K562 (cell line): ENCODE data around the gene NYNRIN. TPM values are rescaled to one million over a fixed set of nuclear protein-coding genes. Genes with fewer than 3 reads are reported as not detected.

Experiments used
- ARHGAP35 ChIP-seq: fragments of 450-650 bp; IDR thresholded peaks from 2 replicates; pipeline ENCODE4 v1.6.1; 2018; ENCODE audit not compliant: partially characterized antibody
- EGR1 ChIP-seq: fragments of 450-650 bp; conservative IDR thresholded peaks from 2 replicates; pipeline ENCODE4 v1.6.1; 2017; ENCODE audit warnings: mild to moderate bottlenecking
- EHMT2 ChIP-seq: fragments of 450-650 bp; IDR thresholded peaks from 2 replicates; pipeline ENCODE4 v1.6.1; 2018; ENCODE audit warnings: antibody characterized with exemption
- FOXJ2 ChIP-seq: fragments of 200-800 bp; sonication (Bioruptor generic); IDR thresholded peaks from 2 replicates; pipeline ENCODE4 v1.6.1; 2016; ENCODE audit warnings: missing genetic modification characterization, missing compliant biosample characterization
- GATAD2A ChIP-seq: fragments of 450-650 bp; IDR thresholded peaks from 2 replicates; pipeline ENCODE4 v1.6.1; 2017
- GATAD2B ChIP-seq: fragments of 450-650 bp; IDR thresholded peaks from 2 replicates; pipeline ENCODE4 v1.6.1; 2017; ENCODE audit warnings: mild to moderate bottlenecking, borderline replicate concordance
- HNRNPLL ChIP-seq: fragments of 200-400 bp; formaldehyde crosslinking; IDR thresholded peaks from 2 replicates; pipeline ENCODE4 v1.6.1; 2017; ENCODE audit warnings: low read length, low read depth, mild to moderate bottlenecking; ENCODE audit not compliant: poor library complexity, severe bottlenecking
- HOXB6 ChIP-seq: fragments of 250-450 bp; sonication (Bioruptor Pico); IDR thresholded peaks from 2 replicates; pipeline ENCODE4 v1.5.1; 2022; ENCODE audit warnings: mild to moderate bottlenecking, borderline replicate concordance
- IFI16 ChIP-seq: fragments of 250-450 bp; sonication (Bioruptor Pico); IDR thresholded peaks from 2 replicates; pipeline ENCODE4 v2.1.2; 2022; ENCODE audit warnings: mild to moderate bottlenecking, inconsistent platforms
- KDM2B ChIP-seq: fragments of 250-450 bp; sonication (Bioruptor Pico); IDR thresholded peaks from 2 replicates; pipeline ENCODE4 v1.8.0; 2021; ENCODE audit warnings: mild to moderate bottlenecking, moderate library complexity
- MCM7 ChIP-seq, 2 experiments: fragments of 450-650 bp; IDR thresholded peaks; 2 replicates each; pipeline ENCODE4 v1.6.1; 2016 to 2018
- NFRKB ChIP-seq: fragments of 450-650 bp; IDR thresholded peaks from 2 replicates; pipeline ENCODE4 v1.6.1; 2016; ENCODE audit warnings: low read depth
- NFXL1 ChIP-seq: fragments of 450-650 bp; formaldehyde crosslinking; IDR thresholded peaks from 2 replicates; pipeline ENCODE4 v1.4.0; 2021; ENCODE audit warnings: mild to moderate bottlenecking
- POLR2B ChIP-seq: fragments of 450-650 bp; IDR thresholded peaks from 2 replicates; pipeline ENCODE4 v1.6.1; 2018; ENCODE audit warnings: low read depth; ENCODE audit not compliant: partially characterized antibody
- TRIM24 ChIP-seq, 2 experiments: fragments of 450-650 bp; IDR thresholded peaks; 2 replicates each; pipeline ENCODE4 v1.6.1; 2016
- ZNF124 ChIP-seq: sonication (generic); formaldehyde crosslinking; IDR thresholded peaks from 2 replicates; pipeline ENCODE4 v1.8.1; 2022; ENCODE audit warnings: missing genetic modification reagents
- ZNF184 ChIP-seq: sonication (generic); formaldehyde crosslinking; IDR thresholded peaks from 2 replicates; pipeline ENCODE4 v1.5.0; 2020; ENCODE audit warnings: missing genetic modification reagents
- ZNF347 ChIP-seq: fragments of 450-650 bp; formaldehyde crosslinking; IDR thresholded peaks from 2 replicates; pipeline ENCODE4 v1.4.0; 2020; ENCODE audit warnings: low read depth, mild to moderate bottlenecking, moderate library complexity
- ZNF408 ChIP-seq: fragments of 250-450 bp; sonication (Bioruptor Pico); IDR thresholded peaks from 2 replicates; pipeline ENCODE4 v1.4.0; 2020; ENCODE audit warnings: low read depth, mild to moderate bottlenecking, moderate library complexity
- ZNF79 ChIP-seq: fragments of 250-450 bp; sonication (Bioruptor Pico); IDR thresholded peaks from 2 replicates; pipeline ENCODE4 v1.4.0; 2020; ENCODE audit warnings: low read depth, mild to moderate bottlenecking, moderate library complexity
- polyA plus RNA-seq, 8 experiments: library from polyadenylated mRNA; depleted of rRNA in 4 of 8; stranded (reverse) in 5 of 8; unstranded in 3 of 8; fragments of >200 nt; fragmentation: Nextera tagmentation in 2 of 8; fragmentation: Illumina TruSeq in 1 of 8; extraction: Ambion mirVana in 2 of 8; extraction: Trizol in 1 of 8; gene quantifications; 2 replicates each; pipeline versions ENCODE4 v1.2.1 to v1.2.3, GENCODE V29; 2011 to 2014; ENCODE audit warnings: inconsistent platforms in 1 of 8, missing spikeins in 1 of 8
- total RNA-seq, 7 experiments: library from RNA; depleted of rRNA in 6 of 7; stranded (reverse); fragments of >200 nt in 6 of 7; fragmentation: Illumina TruSeq in 2 of 7; extraction: Trizol in 2 of 7; gene quantifications; 2 replicates each; pipeline versions ENCODE4 v1.2.1 to v1.2.3, GENCODE V29; 2011 to 2021; ENCODE audit warnings: low replicate concordance in 1 of 7
- TF ChIP-seq, protein P1 (sequence below): fragments of 250-450 bp; sonication (Bioruptor Pico); IDR thresholded peaks from 2 replicates; pipeline ENCODE4 v1.8.0; 2021; ENCODE audit warnings: moderate library complexity, mild to moderate bottlenecking, inconsistent platforms
- TF ChIP-seq, protein P2 (sequence below): fragments of 250-450 bp; sonication (Bioruptor Pico); IDR thresholded peaks from 2 replicates; pipeline ENCODE4 v1.4.0; 2020; ENCODE audit warnings: mild to moderate bottlenecking, moderate library complexity
- TF ChIP-seq, protein P3 (sequence below), 2 experiments: fragments of 450-650 bp in 1 of 2; sonication (generic) in 1 of 2; formaldehyde crosslinking; conservative IDR thresholded peaks; 2 replicates each; pipeline versions ENCODE4 v1.4.0 to v1.8.1; 2020 to 2022; ENCODE audit warnings: mild to moderate bottlenecking in 1 of 2, missing genetic modification reagents in 1 of 2
- TF ChIP-seq, protein P4 (sequence below): fragments of 450-650 bp; IDR thresholded peaks from 2 replicates; pipeline ENCODE4 v1.6.1; 2016; ENCODE audit warnings: borderline replicate concordance

NYNRIN gene
- total and polyA plus RNA-seq, 9 of the 15 experiments (the other 6 are each of a cell fraction or from before 2014, with no cell fraction given), result 0.04 to 1.2 (median 0.28) TPM

DNA sequence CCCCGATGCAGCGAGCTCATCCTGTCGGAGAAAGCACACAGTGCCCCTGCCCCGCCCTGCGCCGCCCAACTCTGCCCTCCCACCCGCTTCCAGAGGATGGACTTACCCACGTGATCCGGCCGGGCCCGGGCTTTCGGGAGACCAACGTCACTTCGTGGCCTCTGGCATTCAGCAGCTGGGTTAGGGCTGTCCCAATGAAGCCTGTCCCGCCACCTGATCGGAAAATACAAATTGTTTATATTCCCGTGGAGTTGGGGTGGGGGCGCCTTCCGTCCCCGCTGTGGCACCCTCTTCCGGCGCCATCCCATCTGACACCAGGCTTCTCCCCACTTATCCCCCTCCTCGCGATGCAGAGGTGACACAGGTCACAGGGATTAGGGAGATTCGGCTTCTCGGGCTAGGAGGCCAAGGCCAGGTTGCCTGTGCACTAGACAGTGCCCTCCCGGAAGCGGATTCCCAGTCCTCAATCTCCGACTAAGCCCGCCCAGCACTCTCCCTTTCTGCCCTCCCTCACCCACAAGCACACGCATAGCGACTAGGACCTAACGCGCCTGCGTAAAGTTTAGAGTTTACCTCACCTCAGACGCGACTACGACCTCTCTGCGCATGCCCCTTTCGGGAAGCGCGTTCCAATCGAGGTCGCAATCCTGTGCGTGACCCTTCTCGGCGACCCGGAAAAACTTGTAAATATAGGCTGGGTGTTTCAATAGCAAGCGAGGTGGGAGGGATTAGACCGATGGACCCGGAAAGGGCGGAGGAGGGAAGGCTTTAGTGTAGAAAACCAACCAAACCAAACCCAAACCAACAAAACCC, 43.6 kb downstream of the NYNRIN start, which contains the start of gene SDR39U1 (continued):
- TF ChIP-seq, protein P1, sequence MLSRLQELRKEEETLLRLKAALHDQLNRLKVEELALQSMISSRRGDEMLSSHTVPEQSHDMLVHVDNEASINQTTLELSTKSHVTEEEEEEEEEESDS (CRISPR knock-in tag), result no peak
- no peak for TF ChIP-seq ZNF79 (CRISPR knock-in tag)
- no peak for TF ChIP-seq ARHGAP35
- no peak for TF ChIP-seq ZNF184 (CRISPR knock-in tag)
- TF ChIP-seq, protein P2, sequence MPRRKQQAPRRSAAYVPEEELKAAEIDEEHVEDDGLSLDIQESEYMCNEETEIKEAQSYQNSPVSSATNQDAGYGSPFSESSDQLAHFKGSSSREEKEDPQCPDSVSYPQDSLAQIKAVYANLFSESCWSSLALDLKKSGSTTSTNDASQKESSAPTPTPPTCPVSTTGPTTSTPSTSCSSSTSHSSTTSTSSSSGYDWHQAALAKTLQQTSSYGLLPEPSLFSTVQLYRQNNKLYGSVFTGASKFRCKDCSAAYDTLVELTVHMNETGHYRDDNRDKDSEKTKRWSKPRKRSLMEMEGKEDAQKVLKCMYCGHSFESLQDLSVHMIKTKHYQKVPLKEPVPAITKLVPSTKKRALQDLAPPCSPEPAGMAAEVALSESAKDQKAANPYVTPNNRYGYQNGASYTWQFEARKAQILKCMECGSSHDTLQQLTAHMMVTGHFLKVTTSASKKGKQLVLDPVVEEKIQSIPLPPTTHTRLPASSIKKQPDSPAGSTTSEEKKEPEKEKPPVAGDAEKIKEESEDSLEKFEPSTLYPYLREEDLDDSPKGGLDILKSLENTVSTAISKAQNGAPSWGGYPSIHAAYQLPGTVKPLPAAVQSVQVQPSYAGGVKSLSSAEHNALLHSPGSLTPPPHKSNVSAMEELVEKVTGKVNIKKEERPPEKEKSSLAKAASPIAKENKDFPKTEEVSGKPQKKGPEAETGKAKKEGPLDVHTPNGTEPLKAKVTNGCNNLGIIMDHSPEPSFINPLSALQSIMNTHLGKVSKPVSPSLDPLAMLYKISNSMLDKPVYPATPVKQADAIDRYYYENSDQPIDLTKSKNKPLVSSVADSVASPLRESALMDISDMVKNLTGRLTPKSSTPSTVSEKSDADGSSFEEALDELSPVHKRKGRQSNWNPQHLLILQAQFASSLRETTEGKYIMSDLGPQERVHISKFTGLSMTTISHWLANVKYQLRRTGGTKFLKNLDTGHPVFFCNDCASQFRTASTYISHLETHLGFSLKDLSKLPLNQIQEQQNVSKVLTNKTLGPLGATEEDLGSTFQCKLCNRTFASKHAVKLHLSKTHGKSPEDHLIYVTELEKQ (CRISPR knock-in tag), result no peak
- 0 out of 2 replicates have a peak, but pooled peaks have one; percentile 15 for TF ChIP-seq NFXL1 (CRISPR knock-in tag)
- TF ChIP-seq, protein P3, sequence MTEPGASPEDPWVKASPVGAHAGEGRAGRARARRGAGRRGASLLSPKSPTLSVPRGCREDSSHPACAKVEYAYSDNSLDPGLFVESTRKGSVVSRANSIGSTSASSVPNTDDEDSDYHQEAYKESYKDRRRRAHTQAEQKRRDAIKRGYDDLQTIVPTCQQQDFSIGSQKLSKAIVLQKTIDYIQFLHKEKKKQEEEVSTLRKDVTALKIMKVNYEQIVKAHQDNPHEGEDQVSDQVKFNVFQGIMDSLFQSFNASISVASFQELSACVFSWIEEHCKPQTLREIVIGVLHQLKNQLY (CRISPR knock-in tag; conservative IDR thresholded peaks at IDR 0.05), result no peak
- TF ChIP-seq TRIM24 (IDR thresholded peaks at IDR 0.05), result peak in 1 of 2 experiments; percentile 77; a peak in 1 of 4 replicates
- TF ChIP-seq MCM7 (IDR thresholded peaks at IDR 0.05), result no peak
- TF ChIP-seq NFRKB, result no peak; the same call in 1 of the 2 replicates
- TF ChIP-seq ZNF347, result no peak
- TF ChIP-seq FOXJ2 (tag), result peak; percentile 76
- TF ChIP-seq GATAD2A, result no peak
- TF ChIP-seq IFI16 (CRISPR knock-in tag), result no peak
- TF ChIP-seq KDM2B (CRISPR knock-in tag), result no peak
- TF ChIP-seq POLR2B, result peak; percentile 81
- no peak for TF ChIP-seq ZNF124 (CRISPR knock-in tag)
- TF ChIP-seq EHMT2, result peak; percentile 59; the same call in 1 of the 2 replicates
- TF ChIP-seq, protein P4, sequence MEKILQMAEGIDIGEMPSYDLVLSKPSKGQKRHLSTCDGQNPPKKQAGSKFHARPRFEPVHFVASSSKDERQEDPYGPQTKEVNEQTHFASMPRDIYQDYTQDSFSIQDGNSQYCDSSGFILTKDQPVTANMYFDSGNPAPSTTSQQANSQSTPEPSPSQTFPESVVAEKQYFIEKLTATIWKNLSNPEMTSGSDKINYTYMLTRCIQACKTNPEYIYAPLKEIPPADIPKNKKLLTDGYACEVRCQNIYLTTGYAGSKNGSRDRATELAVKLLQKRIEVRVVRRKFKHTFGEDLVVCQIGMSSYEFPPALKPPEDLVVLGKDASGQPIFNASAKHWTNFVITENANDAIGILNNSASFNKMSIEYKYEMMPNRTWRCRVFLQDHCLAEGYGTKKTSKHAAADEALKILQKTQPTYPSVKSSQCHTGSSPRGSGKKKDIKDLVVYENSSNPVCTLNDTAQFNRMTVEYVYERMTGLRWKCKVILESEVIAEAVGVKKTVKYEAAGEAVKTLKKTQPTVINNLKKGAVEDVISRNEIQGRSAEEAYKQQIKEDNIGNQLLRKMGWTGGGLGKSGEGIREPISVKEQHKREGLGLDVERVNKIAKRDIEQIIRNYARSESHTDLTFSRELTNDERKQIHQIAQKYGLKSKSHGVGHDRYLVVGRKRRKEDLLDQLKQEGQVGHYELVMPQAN, result peak; percentile 61; the same call in 1 of the 2 replicates
- TF ChIP-seq HOXB6 (CRISPR knock-in tag), result no peak
- no peak for TF ChIP-seq ZNF408
- TF ChIP-seq HNRNPLL, result peak; percentile 42
- no peak for TF ChIP-seq EGR1
- no peak for TF ChIP-seq GATAD2B
